GM12892 (cell line): ENCODE measurements around the gene SDCCAG8.

Source experiments
- POLR2A ChIP-seq: IDR thresholded peaks from 2 replicates; pipeline ENCODE4 v1.6.1; 2011; ENCODE audit warnings: low read depth, low read length, control low read depth
- TAF1 ChIP-seq: IDR thresholded peaks from 2 replicates; pipeline ENCODE4 v1.6.1; 2011; ENCODE audit warnings: low read depth, mild to moderate bottlenecking, control low read depth, low read length, borderline replicate concordance

- TF ChIP-seq TAF1 (no peak), POLR2A (no peak)
Measured at GRCh38 chr1:243375596-243375995, 119.8 kb downstream of the SDCCAG8 start.
